Measurements from ENCODE around the gene EIF2S3.
A peak's percentile ranks its signal among the peaks of the same experiment; 100 is the strongest.

Gene EIF2S3

GRCh38 chrX:24018809-24019208, 35.9 kb upstream of the EIF2S3 start:
- DNase-seq (ENCODE audit: low read depth), result no peak
- TF ChIP-seq, protein P1, sequence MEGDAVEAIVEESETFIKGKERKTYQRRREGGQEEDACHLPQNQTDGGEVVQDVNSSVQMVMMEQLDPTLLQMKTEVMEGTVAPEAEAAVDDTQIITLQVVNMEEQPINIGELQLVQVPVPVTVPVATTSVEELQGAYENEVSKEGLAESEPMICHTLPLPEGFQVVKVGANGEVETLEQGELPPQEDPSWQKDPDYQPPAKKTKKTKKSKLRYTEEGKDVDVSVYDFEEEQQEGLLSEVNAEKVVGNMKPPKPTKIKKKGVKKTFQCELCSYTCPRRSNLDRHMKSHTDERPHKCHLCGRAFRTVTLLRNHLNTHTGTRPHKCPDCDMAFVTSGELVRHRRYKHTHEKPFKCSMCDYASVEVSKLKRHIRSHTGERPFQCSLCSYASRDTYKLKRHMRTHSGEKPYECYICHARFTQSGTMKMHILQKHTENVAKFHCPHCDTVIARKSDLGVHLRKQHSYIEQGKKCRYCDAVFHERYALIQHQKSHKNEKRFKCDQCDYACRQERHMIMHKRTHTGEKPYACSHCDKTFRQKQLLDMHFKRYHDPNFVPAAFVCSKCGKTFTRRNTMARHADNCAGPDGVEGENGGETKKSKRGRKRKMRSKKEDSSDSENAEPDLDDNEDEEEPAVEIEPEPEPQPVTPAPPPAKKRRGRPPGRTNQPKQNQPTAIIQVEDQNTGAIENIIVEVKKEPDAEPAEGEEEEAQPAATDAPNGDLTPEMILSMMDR (IDR thresholded peaks at IDR 0.05; ENCODE audit: low read length, missing control alignments), result no peak

DNA sequence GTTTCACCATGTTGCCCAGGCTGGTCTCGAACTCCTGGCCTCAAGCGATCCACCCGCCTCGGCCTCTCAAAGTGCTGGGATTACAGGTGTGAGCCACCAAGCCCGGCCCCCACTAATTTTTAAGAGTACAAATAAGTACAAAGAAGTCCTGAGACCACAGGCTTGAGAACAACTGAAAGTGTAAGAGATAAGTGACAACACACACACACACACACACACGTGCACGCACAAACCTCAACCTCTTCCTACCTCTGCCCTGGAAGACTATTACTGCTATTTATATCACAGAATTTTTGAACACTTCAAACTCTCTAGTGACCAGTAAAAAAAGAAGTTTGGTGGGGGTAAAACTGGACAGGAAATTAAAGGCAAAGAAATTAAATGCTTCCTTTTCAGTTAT, 35.3 kb upstream of the EIF2S3 start:
- TF ChIP-seq, protein P1 (IDR thresholded peaks at IDR 0.05; ENCODE audit: low read length, missing control alignments), result no peak
- H3K4me3 ChIP-seq (replicated peaks; ENCODE audit: low read depth, low read length), result no peak overlapping the region
- DNase-seq (ENCODE audit: low read depth), result no peak

More at GRCh38 chrX:24018809-24019208, 35.9 kb upstream of the EIF2S3 start:
- no peak overlapping the region for H3K4me3 ChIP-seq (replicated peaks; ENCODE audit: low read depth, low read length)

- DNase-seq (ENCODE audit: low read depth), result peak; percentile 19
- H3K4me3 ChIP-seq (replicated peaks; ENCODE audit: low read depth, low read length), result no peak overlapping the region
- TF ChIP-seq, protein P1 (IDR thresholded peaks at IDR 0.05; ENCODE audit: low read length, missing control alignments), result no peak
Measured at GRCh38 chrX:24020306-24020876, 34.4 kb upstream of the EIF2S3 start.

GRCh38 chrX:24023544-24023943, 31.2 kb upstream of the EIF2S3 start:
- TF ChIP-seq, protein P1 (IDR thresholded peaks at IDR 0.05; ENCODE audit: low read length, missing control alignments), result no peak
- H3K4me3 ChIP-seq (replicated peaks; ENCODE audit: low read depth, low read length), result peak overlapping the region; percentile 81

GRCh38 chrX:24023972-24024669, 30.6 kb upstream of the EIF2S3 start:
- TF ChIP-seq, protein P1 (IDR thresholded peaks at IDR 0.05; ENCODE audit: low read length, missing control alignments), result no peak
- H3K4me3 ChIP-seq (replicated peaks; ENCODE audit: low read depth, low read length), result peak overlapping the region; percentile 81
- peak; percentile 26 for DNase-seq (ENCODE audit: low read depth)

More at GRCh38 chrX:24023544-24023943, 31.2 kb upstream of the EIF2S3 start:
- DNase-seq (ENCODE audit: low read depth), result no peak

DNA sequence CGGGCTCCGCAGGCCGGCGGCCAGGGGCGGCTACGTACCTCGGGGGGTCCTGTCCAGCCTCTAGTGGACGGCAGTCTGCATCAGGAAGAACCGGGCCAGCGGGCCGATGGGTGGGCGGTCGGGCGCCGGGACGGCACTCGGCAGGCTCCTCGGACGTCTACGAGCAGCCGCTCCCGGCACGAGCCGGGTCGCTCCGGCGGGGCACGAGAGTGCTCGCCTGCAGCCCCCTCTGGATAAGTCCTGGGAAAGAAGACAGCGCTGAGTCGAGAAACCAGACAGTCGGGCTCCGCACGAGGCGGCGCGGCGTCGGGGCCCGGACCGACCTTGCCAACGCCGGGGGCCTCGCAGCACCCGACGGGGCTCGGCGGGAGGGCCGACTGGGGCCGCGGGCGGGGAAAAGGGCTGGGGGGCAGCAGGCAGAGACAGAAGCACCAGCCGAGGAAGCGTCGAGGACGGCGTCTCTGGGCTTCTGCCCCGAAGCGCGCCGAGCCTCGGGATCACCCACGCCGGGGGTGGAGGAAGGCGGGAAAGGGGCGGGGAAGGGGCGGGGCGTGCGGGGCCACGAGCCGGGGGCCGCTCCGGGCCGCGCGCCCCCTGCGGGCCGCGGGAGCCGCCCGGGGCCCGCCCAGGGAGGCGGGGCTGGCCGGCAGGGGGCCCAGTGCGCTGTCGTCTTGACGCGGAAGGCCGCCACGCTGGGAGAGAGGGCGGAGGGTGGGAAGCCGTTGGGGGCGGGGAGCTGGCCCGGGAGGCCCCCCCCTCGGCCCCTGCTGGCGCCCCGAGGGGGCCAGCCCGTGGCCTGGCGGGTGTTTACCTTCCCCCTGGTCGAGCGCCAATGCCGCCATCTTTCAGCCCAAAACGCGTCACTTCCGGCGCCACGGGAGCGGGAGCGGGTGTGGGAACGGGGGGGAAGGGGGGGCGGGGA, 29.7 kb upstream of the EIF2S3 start:
- peak; percentile 92 for DNase-seq (ENCODE audit: low read depth)
- TF ChIP-seq, protein P1 (IDR thresholded peaks at IDR 0.05; ENCODE audit: low read length, missing control alignments), result no peak
- peak overlapping the region; percentile 81 for H3K4me3 ChIP-seq (replicated peaks; ENCODE audit: low read depth, low read length)
